Stimulated activated effector memory CD8-positive, alpha-beta T cell treated with anti-CD3 and anti-CD28 coated beads, Interleukin-12 subunit alpha, Interleukin-12 subunit beta, amount 100 ng/mL, for 72 hours (primary cell): Measurements from ENCODE around the gene RBM22.
"Not testable (repeated sequence)": the region's sequence is repeated elsewhere in the genome, so short reads cannot be mapped to it uniquely, and the experiment has no call there.

ENCODE experiments used
- ATAC-seq: fragments of 150-1000 bp; cut with Tn5 transposase; 2 replicates; pipeline ENCODE4 v1.10.0; 2021
- DNase-seq, 2 donors: peaks; one replicate each; pipeline ENCODE4 v3.0.0; 2021 to 2022; ENCODE audit warnings: low spot score in 2 of 2
- H3K27ac Mint-ChIP-seq: one replicate; pipeline ENCODE4 v1.8.0; 2022; ENCODE audit warnings: mild to moderate bottlenecking, mixed read lengths
- H3K36me3 Mint-ChIP-seq: one replicate; pipeline ENCODE4 v1.8.0; 2022; ENCODE audit warnings: mild to moderate bottlenecking, mixed read lengths
- H3K4me1 Mint-ChIP-seq: one replicate; pipeline ENCODE4 v1.8.0; 2022; ENCODE audit warnings: mixed read lengths
- H3K4me3 Mint-ChIP-seq: one replicate; pipeline ENCODE4 v1.8.0; 2022; ENCODE audit warnings: mild to moderate bottlenecking, mixed read lengths
- H3K9me3 Mint-ChIP-seq: one replicate; pipeline ENCODE4 v1.8.0; 2022; ENCODE audit warnings: mixed read lengths

Gene RBM22

DNA sequence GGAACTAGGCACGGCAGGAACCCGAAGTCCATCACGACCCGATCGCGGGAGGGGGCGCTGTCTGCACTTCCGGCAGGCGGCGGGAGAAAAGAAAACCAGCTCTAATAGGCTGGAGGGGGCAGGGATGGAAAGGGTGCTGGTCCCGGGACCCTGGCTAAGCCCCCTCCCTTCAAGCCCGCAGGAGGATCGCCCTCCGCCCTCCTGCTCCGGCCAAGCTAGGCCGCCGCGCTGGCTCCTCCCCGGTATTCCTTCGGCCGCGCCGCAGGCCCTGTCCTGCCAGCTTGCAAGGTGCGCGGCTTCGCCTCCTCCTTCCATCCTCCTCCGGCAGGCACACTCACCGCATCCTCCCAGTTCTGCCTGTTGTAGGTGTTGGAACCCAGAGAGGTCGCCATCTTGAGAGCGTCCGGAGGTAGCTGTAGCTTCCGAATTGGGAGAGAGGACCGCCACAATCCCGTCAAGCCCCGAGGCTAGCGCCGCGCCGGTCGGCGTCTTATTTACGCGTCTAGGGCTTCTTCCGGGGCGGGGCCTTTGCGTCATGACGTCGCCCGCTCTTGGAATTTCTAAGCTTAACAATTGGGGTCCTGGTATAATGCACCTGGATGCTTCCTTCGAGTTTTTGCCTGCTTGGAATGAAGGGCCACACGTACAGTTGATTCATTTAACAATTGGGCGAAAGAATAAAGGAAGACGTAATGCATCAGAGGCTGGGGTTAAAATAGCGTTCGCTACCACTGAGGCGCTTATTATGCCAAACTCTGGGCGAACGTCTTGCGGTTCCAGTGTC, at the start of gene RBM22:
Gene RBM22 (minus strand): TSS at position 469 of the 784 bp plus-strand sequence. CDS start 77 bp downstream, at position 392.
- ATAC-seq (peak; percentile 97), DNase-seq (peak; percentile 76 to 92)
- Mint-ChIP-seq H3K4me3 (no peak within 1 kb of the TSS), H3K9me3 (no peaks in the 10 kb centered on the region), H3K27ac (no peak within 1 kb of the TSS), H3K36me3 (peaks cover 34% of the 10 kb centered on the region), H3K4me1 (no peaks in the 10 kb centered on the region)

DNA sequence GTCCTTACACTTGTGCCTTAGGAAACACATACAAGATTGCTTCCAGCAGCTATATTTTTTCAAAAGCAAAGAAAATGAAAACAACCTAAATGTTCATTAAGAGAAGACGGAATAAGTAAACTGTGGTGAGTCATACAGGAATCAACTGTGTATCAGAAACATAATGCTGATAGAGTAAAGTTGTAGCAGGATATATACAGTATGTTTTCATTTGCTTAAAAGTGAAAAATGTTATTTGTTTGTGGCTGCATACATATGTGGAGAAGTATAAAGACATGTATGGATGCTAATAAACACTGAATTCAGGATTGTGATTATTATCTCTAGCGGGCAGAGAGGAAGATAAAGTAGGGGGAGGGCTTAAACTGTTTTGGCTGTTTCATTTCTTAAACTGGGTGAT, 49.6 kb upstream of the RBM22 start:
- no peak for DNase-seq
- Mint-ChIP-seq H3K4me3 (no peak overlapping the region), H3K27ac (no peak overlapping the region), H3K4me1 (peaks cover 18% of the 10 kb centered on the region), H3K36me3 (peaks cover 71% of the 10 kb centered on the region), H3K9me3 (no peaks in the 10 kb centered on the region)
- ATAC-seq = no peak

DNA sequence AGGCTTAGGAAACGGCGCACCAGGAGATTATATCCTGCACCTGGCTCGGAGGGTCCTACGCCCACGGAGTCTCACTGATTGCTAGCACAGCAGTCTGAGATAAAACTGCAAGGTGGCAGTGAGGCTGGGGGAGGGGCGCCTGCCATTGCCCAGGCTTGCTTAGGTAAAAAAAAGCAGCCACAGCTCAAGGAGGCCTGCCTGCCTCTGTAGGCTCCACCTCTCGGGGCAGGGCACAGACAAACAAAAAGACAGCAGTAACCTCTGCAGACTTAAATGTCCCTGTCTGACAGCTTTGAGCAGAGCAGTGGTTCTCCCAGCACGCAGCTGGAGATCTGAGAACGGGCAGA, 42.3 kb upstream of the RBM22 start:
- not testable (repeated sequence) for H3K4me3 Mint-ChIP-seq, DNase-seq, ATAC-seq, H3K9me3 Mint-ChIP-seq
- H3K4me1 Mint-ChIP-seq = peaks cover 50% of the 10 kb centered on the region
- H3K36me3 Mint-ChIP-seq = peaks cover 36% of the 10 kb centered on the region
- peak overlapping the region; percentile 33 for H3K27ac Mint-ChIP-seq

DNA sequence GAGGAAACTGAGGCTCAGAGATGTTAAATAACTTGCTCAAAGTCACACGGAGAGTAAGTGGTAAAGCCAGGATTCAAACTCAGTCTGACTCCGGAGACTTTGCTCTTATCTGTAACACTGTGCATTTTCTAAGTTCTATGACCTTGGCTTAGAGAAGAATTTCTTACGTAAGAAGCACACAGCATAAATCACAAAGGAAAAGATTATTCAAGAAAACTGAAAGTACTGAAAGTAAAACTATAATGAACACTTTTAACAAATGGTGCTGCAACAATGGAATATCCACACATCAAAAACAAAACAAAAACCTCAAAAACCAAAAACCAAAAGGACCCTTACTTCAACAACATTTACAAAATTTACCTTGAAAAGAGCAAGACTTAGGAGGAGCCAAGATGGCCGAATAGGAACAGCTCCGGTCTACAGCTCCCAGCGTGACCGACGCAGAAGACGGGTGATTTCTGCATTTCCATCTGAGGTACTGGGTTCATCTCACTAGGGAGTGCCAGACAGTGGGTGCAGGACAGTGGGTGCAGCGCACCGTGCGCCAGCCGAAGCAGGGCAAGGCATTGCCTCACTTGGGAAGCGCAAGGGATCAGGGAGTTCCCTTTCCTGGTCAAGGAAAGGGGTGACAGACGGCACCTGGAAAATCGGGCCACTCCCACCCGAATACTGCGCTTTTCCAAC, 41.7 kb upstream of the RBM22 start:
- DNase-seq, H3K9me3 Mint-ChIP-seq, ATAC-seq: not testable (repeated sequence)
- Mint-ChIP-seq H3K4me1 (peaks cover 56% of the 10 kb centered on the region), H3K27ac (peak overlapping the region; percentile 33), H3K4me3 (peak overlapping the region; percentile 19), H3K36me3 (peaks cover 40% of the 10 kb centered on the region)

DNA sequence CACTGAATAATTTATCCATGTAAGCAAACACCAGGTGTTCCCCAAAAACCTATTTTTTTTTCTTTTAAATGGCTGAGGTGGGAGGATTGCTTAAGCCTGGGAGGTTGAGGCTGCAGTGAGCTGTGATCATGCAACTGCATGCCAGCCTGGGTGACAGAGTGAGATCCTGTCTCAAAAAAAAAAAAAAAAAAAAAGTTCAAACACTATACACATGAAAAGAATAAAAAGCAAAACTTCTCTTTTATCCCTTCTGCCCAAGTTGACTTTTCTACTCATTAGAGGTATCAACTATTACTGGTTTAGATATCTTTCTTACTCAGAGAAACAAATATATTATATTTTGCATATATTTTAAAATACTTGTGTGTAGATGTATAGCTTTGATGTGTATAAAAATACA, 40.1 kb upstream of the RBM22 start:
- no peak for DNase-seq
- Mint-ChIP-seq H3K36me3 (peaks cover 54% of the 10 kb centered on the region), H3K9me3 (no peaks in the 10 kb centered on the region), H3K27ac (no peak overlapping the region), H3K4me1 (peaks cover 66% of the 10 kb centered on the region), H3K4me3 (no peak overlapping the region)
- no peak for ATAC-seq

DNA sequence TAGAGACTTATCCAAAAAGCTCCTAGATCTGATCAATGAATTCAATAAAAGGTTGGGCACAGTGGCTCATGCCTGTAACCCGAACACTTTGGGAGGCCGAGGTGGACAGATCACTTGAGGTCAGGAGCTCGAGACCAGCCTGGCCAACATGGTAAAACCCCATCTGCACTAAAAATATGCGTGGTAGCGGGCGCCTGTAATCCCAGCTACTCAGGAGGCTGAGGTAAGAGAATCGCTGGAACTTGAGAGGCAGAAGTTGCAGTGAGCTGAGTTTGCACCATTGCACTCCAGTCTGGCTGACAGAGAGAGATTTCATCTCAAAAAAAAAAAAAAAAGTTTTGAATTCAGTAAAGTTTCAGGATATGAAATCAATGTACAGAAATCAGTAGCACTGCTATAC, 38.0 kb upstream of the RBM22 start:
- ATAC-seq (no peak), DNase-seq (no peak)
- peak overlapping the region; percentile 27 for H3K27ac Mint-ChIP-seq
- H3K36me3 Mint-ChIP-seq = peaks cover 71% of the 10 kb centered on the region
- H3K4me3 Mint-ChIP-seq = no peak overlapping the region
- H3K4me1 Mint-ChIP-seq = peaks cover 68% of the 10 kb centered on the region
- H3K9me3 Mint-ChIP-seq = no peaks in the 10 kb centered on the region

DNA sequence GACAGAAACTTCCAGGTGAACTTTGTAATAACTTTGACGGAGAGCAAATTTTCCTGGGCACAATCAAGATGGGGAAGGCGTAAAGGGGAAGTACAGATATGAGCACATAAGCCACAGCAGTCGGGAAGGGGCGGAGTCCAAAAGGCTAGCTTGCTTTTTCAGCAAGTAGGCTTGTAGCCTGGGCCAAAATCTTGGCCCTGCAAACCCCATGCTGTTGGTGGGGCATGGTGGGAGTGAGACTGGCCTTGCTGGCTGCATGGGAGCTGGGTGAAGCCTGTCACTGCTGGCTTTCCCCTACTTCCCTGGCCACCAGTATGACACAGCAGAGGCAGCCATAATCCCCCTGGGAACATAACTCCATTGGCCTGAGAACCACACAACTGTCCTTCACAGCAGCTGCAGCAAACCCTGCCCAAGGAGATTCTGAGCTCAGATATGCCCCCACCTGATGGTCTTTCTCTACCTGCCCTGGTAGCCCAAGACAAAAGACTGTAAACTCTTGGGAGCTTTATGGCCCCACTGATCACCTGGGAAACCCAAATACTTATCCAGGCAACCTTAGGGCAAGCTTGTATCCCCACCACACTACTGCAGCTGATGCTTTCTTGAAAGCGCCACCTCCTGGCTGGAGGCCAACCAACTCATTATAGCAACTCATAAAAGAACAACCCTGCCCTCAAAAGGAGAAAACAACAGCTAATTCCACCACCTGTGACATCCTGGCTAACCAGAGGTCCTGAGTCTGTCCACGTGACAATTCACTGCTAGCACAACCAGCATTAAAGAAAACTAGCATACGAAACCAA, 33.9 kb upstream of the RBM22 start:
- H3K36me3 Mint-ChIP-seq = peaks cover 83% of the 10 kb centered on the region
- DNase-seq (peak in 1 of 2 donors; percentile 64), ATAC-seq (peak; percentile 71)
- peak overlapping the region; percentile 66 for H3K27ac Mint-ChIP-seq
- no peaks in the 10 kb centered on the region for H3K9me3 Mint-ChIP-seq
- H3K4me1 Mint-ChIP-seq = peaks cover 49% of the 10 kb centered on the region
- H3K4me3 Mint-ChIP-seq = no peak overlapping the region

DNA sequence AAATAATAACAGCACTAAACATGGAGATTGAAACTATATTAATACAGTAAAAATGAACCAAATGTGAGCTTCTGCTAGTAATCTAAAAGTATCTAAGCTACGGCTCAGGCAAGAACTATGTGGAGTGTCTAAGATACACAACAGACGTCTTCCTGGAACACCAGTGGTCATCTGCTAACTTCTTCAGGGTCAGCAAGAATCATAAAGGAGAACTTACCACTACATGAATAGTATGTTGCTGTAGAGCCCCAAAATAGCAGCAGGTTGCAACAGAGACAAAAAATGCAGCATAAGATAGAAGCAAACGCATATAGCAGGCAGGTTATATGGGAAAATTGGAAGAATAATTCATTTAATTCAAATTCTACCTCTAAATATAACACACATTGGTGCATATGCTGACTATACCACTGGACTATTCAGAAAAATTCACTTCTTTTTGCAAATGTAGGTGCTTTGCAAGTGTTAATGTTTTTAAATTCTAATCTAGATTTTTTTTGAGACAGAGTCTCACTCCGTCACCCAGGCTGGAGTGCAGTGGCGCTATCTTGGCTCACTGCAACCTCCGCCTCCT, 30.9 kb upstream of the RBM22 start:
- DNase-seq (no peak), ATAC-seq (no peak)
- H3K4me3 Mint-ChIP-seq = no peak overlapping the region
- H3K4me1 Mint-ChIP-seq = peaks cover 21% of the 10 kb centered on the region
- H3K27ac Mint-ChIP-seq = no peak overlapping the region
- H3K36me3 Mint-ChIP-seq = peaks cover 96% of the 10 kb centered on the region
- no peaks in the 10 kb centered on the region for H3K9me3 Mint-ChIP-seq

DNA sequence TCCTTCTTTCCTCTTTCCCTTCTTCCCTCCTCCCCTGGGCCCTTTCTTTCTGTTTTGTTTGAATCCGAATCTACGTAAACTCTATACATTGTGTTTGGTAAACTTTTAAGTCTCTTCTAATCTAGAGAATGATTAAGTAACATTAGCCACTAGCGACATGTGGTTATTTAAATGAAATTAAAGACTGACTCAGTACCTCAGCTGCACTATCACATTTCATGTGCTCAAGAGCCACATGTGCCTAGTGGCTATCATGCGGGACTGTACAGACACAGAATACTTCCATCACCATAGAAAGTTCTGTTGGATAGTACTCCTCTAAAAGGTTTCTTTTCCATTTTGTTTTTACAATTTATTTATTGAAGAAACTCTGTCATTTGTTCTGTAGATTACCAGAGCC, 29.0 kb upstream of the RBM22 start:
- Mint-ChIP-seq H3K36me3 (peaks cover 96% of the 10 kb centered on the region), H3K9me3 (no peaks in the 10 kb centered on the region), H3K4me3 (no peak overlapping the region), H3K4me1 (peaks cover 11% of the 10 kb centered on the region), H3K27ac (no peak overlapping the region)
- DNase-seq (no peak), ATAC-seq (no peak)

DNA sequence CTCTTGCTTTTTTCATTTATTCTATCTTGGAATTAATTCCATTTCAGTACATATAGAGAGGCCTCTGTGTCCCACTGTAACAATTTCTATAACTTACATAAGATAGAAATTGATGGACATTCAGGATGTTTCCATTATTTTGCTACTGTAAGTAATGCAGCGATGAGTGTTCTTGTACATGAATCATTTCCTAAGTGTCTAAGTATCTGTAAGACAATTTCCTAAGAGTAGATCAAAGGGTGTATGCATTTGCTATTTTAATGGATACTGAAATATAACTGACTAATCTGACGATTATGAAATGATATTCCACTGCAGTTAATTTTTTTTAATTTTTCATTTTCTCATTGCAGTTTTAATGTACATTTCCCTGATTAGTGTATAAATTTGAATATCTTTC, 23.0 kb upstream of the RBM22 start:
- Mint-ChIP-seq H3K4me1 (no peaks in the 10 kb centered on the region), H3K4me3 (no peak overlapping the region), H3K36me3 (peaks cover 100% of the 10 kb centered on the region), H3K9me3 (no peaks in the 10 kb centered on the region), H3K27ac (no peak overlapping the region)
- ATAC-seq (no peak), DNase-seq (no peak)

DNA sequence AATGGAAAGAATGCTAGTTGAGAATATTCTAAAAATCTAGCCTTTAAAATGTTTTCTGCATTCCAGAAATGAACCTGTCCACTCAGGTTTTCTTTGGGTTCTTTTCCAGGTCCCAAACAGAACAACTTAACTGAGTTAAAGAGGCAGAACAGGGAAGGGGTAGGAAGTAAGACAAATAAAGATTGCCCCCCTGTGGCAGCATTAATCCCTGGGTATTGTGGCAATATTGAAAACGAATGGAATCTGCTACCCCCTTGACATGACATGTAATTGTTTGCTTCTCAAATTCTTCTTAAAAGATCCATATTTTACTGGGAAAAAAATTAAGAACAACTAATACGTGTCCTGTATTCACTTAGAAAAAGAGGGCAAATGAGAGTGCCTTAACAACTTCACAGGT, 9.3 kb upstream of the RBM22 start:
- peaks cover 77% of the 10 kb centered on the region for H3K36me3 Mint-ChIP-seq
- H3K4me3 Mint-ChIP-seq = no peak overlapping the region
- ATAC-seq (no peak), DNase-seq (no peak)
- no peaks in the 10 kb centered on the region for H3K4me1 Mint-ChIP-seq
- H3K27ac Mint-ChIP-seq = no peak overlapping the region
- no peaks in the 10 kb centered on the region for H3K9me3 Mint-ChIP-seq

DNA sequence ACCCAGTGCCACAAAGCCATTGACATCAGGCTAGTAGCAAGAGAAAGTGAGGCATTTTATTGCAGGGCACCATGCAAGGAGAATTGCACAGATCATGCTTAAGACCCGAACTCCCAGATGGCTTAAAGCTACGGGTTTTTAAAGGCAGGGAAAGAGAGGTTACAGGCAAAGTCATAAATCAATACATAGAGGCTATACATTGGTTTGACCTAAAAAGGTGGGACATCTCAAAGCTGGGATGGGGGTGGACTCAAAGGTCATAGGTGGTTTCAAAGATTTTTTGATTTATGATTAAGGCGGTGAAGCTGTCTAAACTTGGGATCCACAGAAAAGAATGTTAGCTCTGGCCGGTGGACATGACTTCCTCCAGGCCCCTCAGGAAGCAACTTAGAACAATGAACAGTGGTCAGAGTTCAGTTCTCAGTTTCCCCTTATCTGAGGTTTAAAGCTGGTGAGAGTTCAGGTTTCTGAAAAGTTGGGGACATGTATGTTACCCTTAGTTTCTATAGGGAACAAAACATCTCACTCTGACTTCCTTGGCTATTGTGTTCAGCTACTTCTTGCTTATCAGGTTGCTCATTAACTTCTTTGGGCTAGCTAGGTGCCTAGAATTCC, 6.0 kb upstream of the RBM22 start:
- DNase-seq (no peak), ATAC-seq (no peak)
- no peak overlapping the region for H3K4me3 Mint-ChIP-seq
- H3K4me1 Mint-ChIP-seq = no peaks in the 10 kb centered on the region
- peaks cover 44% of the 10 kb centered on the region for H3K36me3 Mint-ChIP-seq
- H3K9me3 Mint-ChIP-seq = no peaks in the 10 kb centered on the region
- H3K27ac Mint-ChIP-seq = no peak overlapping the region

DNA sequence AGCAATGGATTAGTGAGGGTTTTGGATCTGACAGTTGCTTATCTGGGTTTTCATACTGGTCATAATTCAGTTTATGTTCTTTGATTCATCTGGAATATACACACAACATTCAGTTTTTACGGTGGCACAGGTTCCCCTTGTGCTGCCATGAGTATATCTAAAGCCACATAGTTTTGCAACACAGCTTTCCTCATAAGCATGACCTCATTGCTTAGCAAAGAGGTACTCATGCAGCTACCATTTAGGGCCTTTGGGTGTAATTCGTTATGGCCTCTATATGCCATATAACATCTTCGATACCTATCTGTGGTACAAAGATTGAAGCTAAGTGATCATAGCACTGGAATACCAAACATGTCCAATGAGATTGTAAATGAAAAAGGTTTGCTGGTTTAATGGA, 2.9 kb upstream of the RBM22 start:
- H3K4me1 Mint-ChIP-seq = no peaks in the 10 kb centered on the region
- ATAC-seq = no peak
- H3K36me3 Mint-ChIP-seq = peaks cover 18% of the 10 kb centered on the region
- no peak overlapping the region for H3K27ac Mint-ChIP-seq
- no peak for DNase-seq
- H3K9me3 Mint-ChIP-seq = no peaks in the 10 kb centered on the region
- H3K4me3 Mint-ChIP-seq = no peak overlapping the region

DNA sequence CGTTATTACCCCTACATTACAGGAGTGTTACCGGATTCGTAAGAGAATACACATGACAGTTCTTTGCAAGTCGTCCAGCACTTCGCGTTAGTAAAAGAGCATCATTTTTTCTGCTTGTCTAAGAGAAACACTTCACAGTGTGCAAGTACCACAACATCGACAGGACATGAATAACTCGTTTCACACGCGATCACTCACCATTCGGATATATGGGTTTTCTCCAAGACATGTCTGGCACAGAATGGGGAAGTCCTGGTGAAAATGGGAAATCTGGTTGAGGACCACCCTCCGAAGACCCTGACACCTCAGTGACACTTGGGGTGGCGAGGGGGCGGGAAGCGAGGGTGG, 642 bp downstream of the RBM22 start:
- ATAC-seq = peak; percentile 47
- Mint-ChIP-seq H3K36me3 (peaks cover 40% of the 10 kb centered on the region), H3K27ac (no peak overlapping the region), H3K4me3 (no peak overlapping the region), H3K9me3 (no peaks in the 10 kb centered on the region), H3K4me1 (no peaks in the 10 kb centered on the region)
- peak in 1 of 2 donors; percentile 5 for DNase-seq

DNA sequence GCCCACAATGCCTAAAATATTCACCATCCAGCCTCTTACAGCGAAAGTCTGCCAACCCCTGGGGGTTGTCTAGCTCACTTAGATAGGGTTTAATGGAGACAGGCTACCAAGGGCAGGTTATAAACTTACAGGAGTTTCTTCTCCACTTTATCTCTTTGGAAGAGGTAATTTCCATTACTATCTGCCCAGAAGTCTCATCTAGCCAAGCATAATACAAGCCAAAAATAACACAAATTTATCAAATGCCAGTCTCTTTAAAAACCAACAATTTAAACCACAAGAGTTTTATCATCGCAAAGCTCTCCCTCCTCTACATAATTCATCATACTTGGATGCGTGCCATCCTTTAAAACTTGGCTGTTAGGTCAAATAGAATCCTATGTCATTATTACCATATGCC, 6.2 kb downstream of the RBM22 start:
- H3K27ac Mint-ChIP-seq = peak overlapping the region; percentile 40
- ATAC-seq = no peak
- no peaks in the 10 kb centered on the region for H3K9me3 Mint-ChIP-seq
- no peak for DNase-seq
- H3K4me1 Mint-ChIP-seq = no peaks in the 10 kb centered on the region
- H3K36me3 Mint-ChIP-seq = peaks cover 96% of the 10 kb centered on the region
- no peak overlapping the region for H3K4me3 Mint-ChIP-seq
